ES-I3 (cell line): ENCODE results near the gene SFXN1.

ENCODE experiments used
- H3K36me3 ChIP-seq: 2 replicates; pipeline ENCODE4 v1.6.1; 2013; ENCODE audit warnings: mild to moderate bottlenecking, low read length, control low read depth, moderate library complexity; ENCODE audit not compliant: insufficient read depth
- H3K4me1 ChIP-seq: 2 replicates; pipeline ENCODE4 v1.6.1; 2013; ENCODE audit warnings: mild to moderate bottlenecking, control low read depth, low read length; ENCODE audit not compliant: insufficient read depth
- H3K9ac ChIP-seq: 2 replicates; pipeline ENCODE4 v1.6.1; 2013; ENCODE audit warnings: low read depth, mild to moderate bottlenecking, low read length, moderate library complexity
- H3K9me3 ChIP-seq: 2 replicates; pipeline ENCODE4 v1.6.1; 2013; ENCODE audit warnings: mild to moderate bottlenecking, low read length, moderate library complexity; ENCODE audit not compliant: control insufficient read depth, insufficient read depth

SFXN1 gene

GRCh38 chr5:175460126-175460525 lies 18.2 kb upstream of the SFXN1 start:
- H3K9ac ChIP-seq = no peak overlapping the region
- peaks cover 4% of the 10 kb centered on the region; the same call in 1 of the 2 replicates for H3K4me1 ChIP-seq
- H3K9me3 ChIP-seq = no peaks in the 10 kb centered on the region
- H3K36me3 ChIP-seq = no peaks in the 10 kb centered on the region

- Histone ChIP-seq H3K4me1 (peaks cover 4% of the 10 kb centered on the region; the same call in 1 of the 2 replicates), H3K36me3 (no peaks in the 10 kb centered on the region), H3K9me3 (no peaks in the 10 kb centered on the region)
Observed at GRCh38 chr5:175460552-175460951, 17.8 kb upstream of the SFXN1 start.

GRCh38 chr5:175461370-175461769 lies 17.0 kb upstream of the SFXN1 start:
- Histone ChIP-seq H3K4me1 (peaks cover 4% of the 10 kb centered on the region; the same call in 1 of the 2 replicates), H3K36me3 (no peaks in the 10 kb centered on the region), H3K9ac (no peak overlapping the region), H3K9me3 (no peaks in the 10 kb centered on the region)

More at GRCh38 chr5:175460552-175460951, 17.8 kb upstream of the SFXN1 start:
- no peak overlapping the region for H3K9ac ChIP-seq

GRCh38 chr5:175463641-175464040 lies 14.7 kb upstream of the SFXN1 start:
- Histone ChIP-seq H3K36me3 (no peaks in the 10 kb centered on the region), H3K9ac (no peak overlapping the region), H3K4me1 (peaks cover 7% of the 10 kb centered on the region; the same call in 1 of the 2 replicates), H3K9me3 (no peaks in the 10 kb centered on the region)

- Histone ChIP-seq H3K4me1 (peaks cover 7% of the 10 kb centered on the region; the same call in 1 of the 2 replicates), H3K36me3 (no peaks in the 10 kb centered on the region), H3K9ac (no peak overlapping the region), H3K9me3 (no peaks in the 10 kb centered on the region)
Observed at GRCh38 chr5:175464074-175464941, 14.1 kb upstream of the SFXN1 start.

GRCh38 chr5:175464942-175465233 lies 13.5 kb upstream of the SFXN1 start:
- Histone ChIP-seq H3K4me1 (peaks cover 7% of the 10 kb centered on the region; the same call in 1 of the 2 replicates), H3K9ac (no peak overlapping the region), H3K9me3 (no peaks in the 10 kb centered on the region), H3K36me3 (no peaks in the 10 kb centered on the region)

GRCh38 chr5:175465282-175465681 lies 13.1 kb upstream of the SFXN1 start:
- H3K9me3 ChIP-seq = no peaks in the 10 kb centered on the region
- H3K9ac ChIP-seq = no peak overlapping the region
- peaks cover 7% of the 10 kb centered on the region; the same call in 1 of the 2 replicates for H3K4me1 ChIP-seq
- no peaks in the 10 kb centered on the region for H3K36me3 ChIP-seq

GRCh38 chr5:175466700-175467318 lies 11.6 kb upstream of the SFXN1 start:
- H3K9me3 ChIP-seq = no peaks in the 10 kb centered on the region
- H3K4me1 ChIP-seq = peaks cover 11% of the 10 kb centered on the region
- H3K36me3 ChIP-seq = no peaks in the 10 kb centered on the region
- no peak overlapping the region for H3K9ac ChIP-seq

GRCh38 chr5:175467983-175468690 lies 10.2 kb upstream of the SFXN1 start:
- H3K4me1 ChIP-seq = peaks cover 11% of the 10 kb centered on the region
- no peaks in the 10 kb centered on the region for H3K9me3 ChIP-seq
- H3K9ac ChIP-seq = no peak overlapping the region
- no peaks in the 10 kb centered on the region for H3K36me3 ChIP-seq

GRCh38 chr5:175468892-175469291 lies 9.5 kb upstream of the SFXN1 start:
- Histone ChIP-seq H3K4me1 (peaks cover 11% of the 10 kb centered on the region), H3K36me3 (no peaks in the 10 kb centered on the region), H3K9me3 (no peaks in the 10 kb centered on the region), H3K9ac (no peak overlapping the region)

GRCh38 chr5:175469916-175470315 lies 8.4 kb upstream of the SFXN1 start:
- Histone ChIP-seq H3K4me1 (peaks cover 7% of the 10 kb centered on the region; the same call in 1 of the 2 replicates), H3K36me3 (no peaks in the 10 kb centered on the region), H3K9me3 (no peaks in the 10 kb centered on the region)

GRCh38 chr5:175470781-175471180 lies 7.6 kb upstream of the SFXN1 start:
- no peaks in the 10 kb centered on the region for H3K9me3 ChIP-seq
- H3K36me3 ChIP-seq = no peaks in the 10 kb centered on the region
- H3K4me1 ChIP-seq = peaks cover 7% of the 10 kb centered on the region; the same call in 1 of the 2 replicates
- H3K9ac ChIP-seq = no peak overlapping the region

More at GRCh38 chr5:175469916-175470315, 8.4 kb upstream of the SFXN1 start:
- H3K9ac ChIP-seq = no peak overlapping the region

- no peaks in the 10 kb centered on the region for H3K36me3 ChIP-seq
- H3K4me1 ChIP-seq = peaks cover 7% of the 10 kb centered on the region; the same call in 1 of the 2 replicates
- H3K9me3 ChIP-seq = no peaks in the 10 kb centered on the region
- H3K9ac ChIP-seq = no peak overlapping the region
Observed at GRCh38 chr5:175471196-175471595, 7.2 kb upstream of the SFXN1 start.

- Histone ChIP-seq H3K9ac (no peak overlapping the region), H3K4me1 (peaks cover 7% of the 10 kb centered on the region; the same call in 1 of the 2 replicates), H3K9me3 (no peaks in the 10 kb centered on the region), H3K36me3 (no peaks in the 10 kb centered on the region)
Observed at GRCh38 chr5:175471628-175472027, 6.7 kb upstream of the SFXN1 start.
